Smooth muscle cell (in vitro differentiated cells): ENCODE data around the gene ATE1. TPM values are rescaled to one million over a fixed set of nuclear protein-coding genes. Genes with fewer than 3 reads are reported as not detected.

Experiments
- DNase-seq: peaks from one replicate; lab custom pipeline; 2025; ENCODE audit not compliant: unreplicated experiment; lab: John Stamatoyannopoulos, UW
- H2AFZ ChIP-seq: fragments of 200-600 bp; sonication (generic); 2 replicates; pipeline ENCODE4 v1.6.0; 2016; ENCODE audit warnings: antibody characterized with exemption, low read depth, mild to moderate bottlenecking
- H3F3A ChIP-seq: fragments of 200-600 bp; sonication (generic); 2 replicates; pipeline ENCODE4 v1.6.0; 2017; ENCODE audit warnings: antibody characterized with exemption, low read depth
- H3K27ac ChIP-seq: fragments of 200-600 bp; sonication (generic); 2 replicates; pipeline ENCODE4 v1.5.1; 2016; ENCODE audit warnings: low read depth, mild to moderate bottlenecking
- H3K27me3 ChIP-seq: fragments of 200-600 bp; sonication (generic); 2 replicates; pipeline ENCODE4 v1.6.1; 2016; ENCODE audit warnings: low read depth, mild to moderate bottlenecking
- H3K36me3 ChIP-seq: fragments of 200-600 bp; sonication (generic); 2 replicates; pipeline ENCODE4 v1.5.1; 2016; ENCODE audit warnings: low read depth
- H3K4me1 ChIP-seq: fragments of 200-600 bp; sonication (generic); 2 replicates; pipeline ENCODE4 v1.5.1; 2016; ENCODE audit warnings: low read depth
- H3K4me2 ChIP-seq: fragments of 200-600 bp; sonication (generic); 2 replicates; pipeline ENCODE4 v1.6.0; 2016; ENCODE audit warnings: mild to moderate bottlenecking
- H3K4me3 ChIP-seq: fragments of 200-600 bp; sonication (generic); 2 replicates; pipeline ENCODE4 v1.5.1; 2016; ENCODE audit warnings: mild to moderate bottlenecking
- H3K79me2 ChIP-seq: fragments of 200-600 bp; sonication (generic); 2 replicates; pipeline ENCODE4 v1.6.0; 2016; ENCODE audit warnings: low read depth, mild to moderate bottlenecking
- H3K9ac ChIP-seq: fragments of 200-600 bp; sonication (generic); 2 replicates; pipeline ENCODE4 v1.6.0; 2016; ENCODE audit warnings: low read depth
- H3K9me3 ChIP-seq: fragments of 200-600 bp; sonication (generic); replicated peaks from 2 replicates; pipeline ENCODE4 v1.5.1; 2016; ENCODE audit warnings: low read depth
- H4K20me1 ChIP-seq: fragments of 200-600 bp; sonication (generic); 2 replicates; pipeline ENCODE4 v1.6.0; 2016; ENCODE audit warnings: low read depth
- WGBS: methylation state at CpG from one replicate; pipeline ENCODE4 v1.1.7; 2016; ENCODE audit warnings: low lambda C conversion rate; 5-methylcytosine and 5-hydroxymethylcytosine counted together
- polyA plus RNA-seq: library from polyadenylated mRNA; unstranded; fragments of >200 nt; fragmentation: Nextera tagmentation; extraction: Ambion mirVana; gene quantifications from 2 replicates; pipeline ENCODE4 v1.2.1, GENCODE V29; 2016
- total RNA-seq: library from RNA; depleted of rRNA; stranded (reverse); fragments of >200 nt; gene quantifications from 2 replicates; pipeline ENCODE4 v1.2.3, GENCODE V29; 2014
- TF ChIP-seq, protein P1 (sequence below): fragments of 200-600 bp; sonication (generic); IDR thresholded peaks from 2 replicates; pipeline ENCODE4 v1.5.1; 2017; ENCODE audit warnings: borderline replicate concordance, mild to moderate bottlenecking, antibody characterized with exemption; ENCODE audit not compliant: insufficient read depth, poor library complexity, severe bottlenecking

Gene ATE1
- total and polyA plus RNA-seq, 2 experiments from 2014 or later: 9.1 to 20.7 TPM

DNA sequence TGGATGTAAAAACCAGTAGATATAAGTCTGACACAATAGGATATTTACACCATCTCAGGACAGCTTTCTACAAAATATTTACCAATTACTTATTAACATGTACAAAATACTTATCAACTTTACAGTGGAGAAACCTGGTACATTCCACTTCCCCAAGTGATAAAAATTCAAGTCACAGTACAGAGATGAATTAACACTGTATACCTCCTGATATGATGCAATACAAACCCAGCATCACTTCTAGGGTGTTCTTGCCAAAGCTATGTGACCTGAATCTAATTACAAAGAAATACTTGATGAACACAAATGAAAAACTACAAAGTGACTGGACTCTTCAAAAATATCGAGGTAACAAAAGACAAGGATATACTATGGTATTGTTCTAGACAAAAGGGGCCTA lies 173.2 kb downstream of the ATE1 start:
- 96% methylated on average over 1 of the region's 1 CpG for WGBS
- Histone ChIP-seq H3K4me3 (no peak overlapping the region), H3K4me2 (peak overlapping the region; percentile 53), H4K20me1 (no peaks in the 10 kb centered on the region), H3K27ac (peak overlapping the region; percentile 95), H3K36me3 (peaks cover 15% of the 10 kb centered on the region), H3K27me3 (no peaks in the 10 kb centered on the region), H3K79me2 (peaks cover 9% of the 10 kb centered on the region), H2AFZ (no peak overlapping the region), H3K9ac (no peak overlapping the region), H3K9me3 (peaks cover 10% of the 10 kb centered on the region), H3F3A (peaks cover 8% of the 10 kb centered on the region), H3K4me1 (peaks cover 3% of the 10 kb centered on the region)
- TF ChIP-seq, protein P1, sequence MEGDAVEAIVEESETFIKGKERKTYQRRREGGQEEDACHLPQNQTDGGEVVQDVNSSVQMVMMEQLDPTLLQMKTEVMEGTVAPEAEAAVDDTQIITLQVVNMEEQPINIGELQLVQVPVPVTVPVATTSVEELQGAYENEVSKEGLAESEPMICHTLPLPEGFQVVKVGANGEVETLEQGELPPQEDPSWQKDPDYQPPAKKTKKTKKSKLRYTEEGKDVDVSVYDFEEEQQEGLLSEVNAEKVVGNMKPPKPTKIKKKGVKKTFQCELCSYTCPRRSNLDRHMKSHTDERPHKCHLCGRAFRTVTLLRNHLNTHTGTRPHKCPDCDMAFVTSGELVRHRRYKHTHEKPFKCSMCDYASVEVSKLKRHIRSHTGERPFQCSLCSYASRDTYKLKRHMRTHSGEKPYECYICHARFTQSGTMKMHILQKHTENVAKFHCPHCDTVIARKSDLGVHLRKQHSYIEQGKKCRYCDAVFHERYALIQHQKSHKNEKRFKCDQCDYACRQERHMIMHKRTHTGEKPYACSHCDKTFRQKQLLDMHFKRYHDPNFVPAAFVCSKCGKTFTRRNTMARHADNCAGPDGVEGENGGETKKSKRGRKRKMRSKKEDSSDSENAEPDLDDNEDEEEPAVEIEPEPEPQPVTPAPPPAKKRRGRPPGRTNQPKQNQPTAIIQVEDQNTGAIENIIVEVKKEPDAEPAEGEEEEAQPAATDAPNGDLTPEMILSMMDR: no peak
- no peak for DNase-seq

DNA sequence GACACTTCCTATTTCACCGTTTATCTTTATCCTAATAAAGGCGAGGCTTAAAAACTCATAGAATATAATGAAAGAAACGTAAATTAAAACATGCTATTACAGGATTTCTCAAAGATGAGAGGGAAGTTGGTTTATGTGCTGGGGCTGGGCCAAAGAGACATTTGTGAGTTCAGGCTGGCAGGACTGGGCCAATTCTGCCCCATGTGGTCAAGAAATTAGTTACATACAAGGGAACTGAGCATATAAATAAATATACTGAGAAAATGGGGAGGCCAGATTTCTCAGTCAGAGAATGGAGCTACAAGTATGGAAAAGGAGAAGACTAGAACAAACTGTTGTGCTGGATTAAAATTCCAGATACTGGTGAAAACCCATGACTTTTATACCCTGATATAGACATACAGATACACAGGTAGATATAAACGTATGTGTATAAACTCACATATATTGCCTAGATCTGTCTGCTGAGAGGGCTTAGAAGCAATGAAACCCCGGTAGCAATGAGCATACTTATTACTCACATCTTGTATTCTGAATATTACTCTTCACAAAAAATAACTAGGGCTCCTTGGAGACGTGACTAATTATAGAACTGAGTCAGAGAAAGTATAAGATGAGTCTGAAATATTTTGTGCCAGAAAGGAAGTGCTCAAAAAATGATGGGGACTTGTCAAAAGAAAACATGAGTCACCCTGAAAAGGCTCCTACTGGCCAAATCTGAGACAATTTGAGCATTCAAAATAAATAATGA lies 173.9 kb downstream of the ATE1 start:
- Histone ChIP-seq H3F3A (peaks cover 8% of the 10 kb centered on the region), H2AFZ (no peak overlapping the region), H3K36me3 (peaks cover 15% of the 10 kb centered on the region), H3K4me3 (no peak overlapping the region), H3K4me2 (peak overlapping the region; percentile 53), H3K27ac (peak overlapping the region; percentile 95), H3K9ac (peak overlapping the region; percentile 58), H3K27me3 (no peaks in the 10 kb centered on the region), H4K20me1 (no peaks in the 10 kb centered on the region), H3K9me3 (peaks cover 10% of the 10 kb centered on the region), H3K4me1 (peaks cover 3% of the 10 kb centered on the region), H3K79me2 (peaks cover 13% of the 10 kb centered on the region)
- TF ChIP-seq, protein P1: peak; percentile 33
- WGBS: 64% methylated on average over 6 of the region's 6 CpGs
- DNase-seq: no peak

DNA sequence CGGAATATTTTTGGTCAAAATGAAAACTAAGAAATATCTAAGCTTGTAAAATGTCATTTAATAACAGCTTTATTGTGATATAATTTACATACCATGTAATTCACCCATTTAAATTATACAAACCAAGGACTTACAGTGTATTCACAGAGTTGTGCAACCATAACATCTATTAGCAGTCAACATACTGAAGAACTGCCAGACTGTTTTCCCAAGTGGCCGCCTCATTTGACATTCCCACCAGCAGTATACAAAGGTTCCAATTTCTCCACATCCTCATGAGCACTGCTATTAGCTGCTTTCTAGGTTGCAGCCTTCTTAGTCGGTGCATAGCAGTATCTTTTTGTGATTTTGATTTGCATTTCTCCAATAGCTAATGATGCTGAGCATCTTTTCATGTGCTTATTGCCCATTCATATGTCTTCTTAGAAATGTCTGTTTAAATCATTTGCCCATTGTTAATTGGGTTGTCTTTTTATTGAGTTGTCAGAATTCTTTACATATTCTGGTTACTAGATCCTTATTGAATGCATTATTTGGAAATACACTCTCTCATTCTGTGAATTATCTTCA lies 176.6 kb downstream of the ATE1 start:
- TF ChIP-seq, protein P1: no peak
- no peak overlapping the region for H3K4me2 ChIP-seq
- peaks cover 13% of the 10 kb centered on the region for H3K79me2 ChIP-seq
- DNase-seq: no peak
- H2AFZ ChIP-seq: no peak overlapping the region
- no peaks in the 10 kb centered on the region for H3K36me3 ChIP-seq
- no peaks in the 10 kb centered on the region for H3K27me3 ChIP-seq
- peaks cover 8% of the 10 kb centered on the region for H3F3A ChIP-seq
- no peaks in the 10 kb centered on the region for H4K20me1 ChIP-seq
- H3K4me1 ChIP-seq: peaks cover 3% of the 10 kb centered on the region
- no peak overlapping the region for H3K4me3 ChIP-seq
- H3K27ac ChIP-seq: no peak overlapping the region
- WGBS: 93% methylated on average over 3 of the region's 3 CpGs
- no peaks in the 10 kb centered on the region for H3K9me3 ChIP-seq
- H3K9ac ChIP-seq: no peak overlapping the region
